ENCODE data around the gene DVL2. TPM values are rescaled to one million over a fixed set of nuclear protein-coding genes. Genes with fewer than 3 reads are reported as not detected.
A peak's percentile ranks its signal among the peaks of the same experiment; 100 is the strongest.
"Not testable (repeated sequence)": the region's sequence is repeated elsewhere in the genome, so short reads cannot be mapped to it uniquely, and the experiment has no call there.

Gene DVL2
- total RNA-seq, 1 donor from 2014 or later, result 34.4 TPM

DNA sequence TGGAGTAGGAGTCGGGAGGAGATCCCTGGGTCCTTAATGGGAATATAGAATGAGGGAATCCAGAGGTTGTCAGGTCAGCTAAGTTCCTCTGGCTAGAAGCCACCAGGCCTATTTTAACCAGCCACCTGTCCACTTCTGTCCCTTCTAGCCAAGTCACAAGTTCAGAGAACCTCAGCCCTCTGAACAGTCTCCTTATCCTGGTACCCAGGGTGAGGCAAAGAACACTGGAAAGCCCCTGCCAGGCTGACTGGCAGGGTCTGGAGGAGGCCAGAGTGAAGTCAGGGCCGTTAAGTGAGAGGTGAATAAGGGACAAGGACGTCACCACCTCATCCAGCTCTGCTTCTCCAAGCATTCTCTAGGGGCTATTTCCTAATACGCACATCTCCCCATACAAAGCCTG, 14.5 kb upstream of the DVL2 start:
- Mint-ChIP-seq H3K9me3 (ENCODE audit: unreplicated experiment) (no peaks in the 10 kb centered on the region), H3K4me3 (ENCODE audit: unreplicated experiment) (peak overlapping the region; percentile 74), H3K4me1 (ENCODE audit: low read depth, unreplicated experiment) (peaks cover 22% of the 10 kb centered on the region), H3K36me3 (ENCODE audit: low read depth, unreplicated experiment) (peaks cover 7% of the 10 kb centered on the region), H3K27ac (ENCODE audit: unreplicated experiment) (no peak overlapping the region), H3K27me3 (ENCODE audit: low read depth, unreplicated experiment) (no peaks in the 10 kb centered on the region)
- FAIRE-seq, result no peak
- H2AFZ ChIP-seq (ENCODE audit: low read depth, low read length), result no peak overlapping the region
- TF ChIP-seq, protein P1, sequence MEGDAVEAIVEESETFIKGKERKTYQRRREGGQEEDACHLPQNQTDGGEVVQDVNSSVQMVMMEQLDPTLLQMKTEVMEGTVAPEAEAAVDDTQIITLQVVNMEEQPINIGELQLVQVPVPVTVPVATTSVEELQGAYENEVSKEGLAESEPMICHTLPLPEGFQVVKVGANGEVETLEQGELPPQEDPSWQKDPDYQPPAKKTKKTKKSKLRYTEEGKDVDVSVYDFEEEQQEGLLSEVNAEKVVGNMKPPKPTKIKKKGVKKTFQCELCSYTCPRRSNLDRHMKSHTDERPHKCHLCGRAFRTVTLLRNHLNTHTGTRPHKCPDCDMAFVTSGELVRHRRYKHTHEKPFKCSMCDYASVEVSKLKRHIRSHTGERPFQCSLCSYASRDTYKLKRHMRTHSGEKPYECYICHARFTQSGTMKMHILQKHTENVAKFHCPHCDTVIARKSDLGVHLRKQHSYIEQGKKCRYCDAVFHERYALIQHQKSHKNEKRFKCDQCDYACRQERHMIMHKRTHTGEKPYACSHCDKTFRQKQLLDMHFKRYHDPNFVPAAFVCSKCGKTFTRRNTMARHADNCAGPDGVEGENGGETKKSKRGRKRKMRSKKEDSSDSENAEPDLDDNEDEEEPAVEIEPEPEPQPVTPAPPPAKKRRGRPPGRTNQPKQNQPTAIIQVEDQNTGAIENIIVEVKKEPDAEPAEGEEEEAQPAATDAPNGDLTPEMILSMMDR (IDR thresholded peaks at IDR 0.05; ENCODE audit: insufficient read depth, low read depth, low read length), result no peak
- TF ChIP-seq EZH2 (IDR thresholded peaks at IDR 0.05; ENCODE audit: insufficient read depth, low read length), result no peak
- H3K27me3 ChIP-seq (ENCODE audit: insufficient read depth, low read length), result no peaks in the 10 kb centered on the region
- peaks cover 72% of the 10 kb centered on the region for H3K79me2 ChIP-seq (ENCODE audit: insufficient read depth, low read length)
- peaks cover 16% of the 10 kb centered on the region for H3K36me3 ChIP-seq (ENCODE audit: insufficient read depth, low read length)
- DNase-seq (ENCODE audit: low read depth), result no peak
- no peaks in the 10 kb centered on the region for H3K9me3 ChIP-seq (ENCODE audit: insufficient read depth, low read depth, low read length)
- H3K4me1 ChIP-seq (ENCODE audit: insufficient read depth, low read length), result peaks cover 15% of the 10 kb centered on the region
- peaks cover 32% of the 10 kb centered on the region for H4K20me1 ChIP-seq (ENCODE audit: insufficient read depth, low read length)
- H3K9ac ChIP-seq (ENCODE audit: low read length), result no peak overlapping the region
- H3K4me2 ChIP-seq (ENCODE audit: low read length), result peak overlapping the region; percentile 27
- no peak overlapping the region for H3K27ac ChIP-seq (ENCODE audit: low read depth, low read length)
- H3K4me3 ChIP-seq (ENCODE audit: insufficient read depth, low read depth, low read length), result no peak overlapping the region

DNA sequence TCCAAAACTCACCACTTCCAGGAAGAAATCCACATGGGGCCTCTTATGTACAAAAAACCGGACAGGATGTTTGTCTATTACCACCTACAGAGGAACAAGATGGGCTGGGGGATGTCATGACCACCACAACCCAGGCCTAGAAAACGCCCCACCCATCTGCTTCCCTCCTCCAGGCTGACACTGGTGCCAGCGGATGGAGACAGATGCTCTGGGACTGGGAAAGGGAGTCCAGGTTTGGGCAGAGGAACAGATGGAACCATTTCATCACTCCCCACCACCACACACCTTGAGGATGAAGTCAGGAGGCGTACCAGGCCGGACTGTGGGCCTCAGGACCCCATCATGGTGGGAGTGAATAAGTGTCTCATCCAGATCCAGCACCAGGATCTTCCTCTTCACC, 12.5 kb upstream of the DVL2 start:
- Histone ChIP-seq H3K79me2 (ENCODE audit: insufficient read depth, low read length) (peaks cover 67% of the 10 kb centered on the region), H3K27ac (ENCODE audit: low read depth, low read length) (no peak overlapping the region), H3K9me3 (ENCODE audit: insufficient read depth, low read depth, low read length) (no peaks in the 10 kb centered on the region), H3K4me1 (ENCODE audit: insufficient read depth, low read length) (peaks cover 10% of the 10 kb centered on the region), H3K4me2 (ENCODE audit: low read length) (no peak overlapping the region), H3K4me3 (ENCODE audit: insufficient read depth, low read depth, low read length) (no peak overlapping the region), H3K9ac (ENCODE audit: low read length) (peak overlapping the region; percentile 12), H2AFZ (ENCODE audit: low read depth, low read length) (no peak overlapping the region), H4K20me1 (ENCODE audit: insufficient read depth, low read length) (peaks cover 32% of the 10 kb centered on the region), H3K36me3 (ENCODE audit: insufficient read depth, low read length) (peaks cover 16% of the 10 kb centered on the region), H3K27me3 (ENCODE audit: insufficient read depth, low read length) (no peaks in the 10 kb centered on the region)
- peak overlapping the region; percentile 45 for H3K4me3 Mint-ChIP-seq (ENCODE audit: unreplicated experiment)
- H3K36me3 Mint-ChIP-seq (ENCODE audit: low read depth, unreplicated experiment), result peaks cover 7% of the 10 kb centered on the region
- TF ChIP-seq, protein P1 (IDR thresholded peaks at IDR 0.05; ENCODE audit: insufficient read depth, low read depth, low read length), result no peak
- peaks cover 18% of the 10 kb centered on the region for H3K4me1 Mint-ChIP-seq (ENCODE audit: low read depth, unreplicated experiment)
- H3K9me3 Mint-ChIP-seq (ENCODE audit: unreplicated experiment), result no peaks in the 10 kb centered on the region
- FAIRE-seq (no peak), DNase-seq (ENCODE audit: low read depth) (no peak)
- H3K27ac Mint-ChIP-seq (ENCODE audit: unreplicated experiment), result no peak overlapping the region
- no peaks in the 10 kb centered on the region for H3K27me3 Mint-ChIP-seq (ENCODE audit: low read depth, unreplicated experiment)

DNA sequence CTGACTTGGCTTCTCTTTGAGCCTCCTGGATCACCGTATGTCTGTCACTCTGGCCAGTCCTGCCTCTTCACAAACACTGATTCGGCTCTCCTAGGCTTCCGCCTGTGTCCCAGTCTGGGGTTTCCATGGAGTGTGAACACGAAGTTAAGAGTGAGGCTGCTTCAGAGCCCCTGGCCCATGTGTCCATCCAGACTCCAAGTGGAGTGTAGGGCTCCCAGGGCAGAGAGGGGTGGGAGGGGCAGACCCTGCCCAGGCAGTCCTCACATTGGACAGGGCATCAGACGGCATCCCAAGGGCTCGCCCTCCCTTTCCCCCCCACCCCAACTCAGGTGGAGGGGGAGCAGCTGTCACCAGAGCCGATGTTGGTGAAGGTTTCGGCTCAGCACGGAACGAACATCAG, 9.5 kb upstream of the DVL2 start:
- peaks cover 67% of the 10 kb centered on the region for H3K79me2 ChIP-seq (ENCODE audit: insufficient read depth, low read length)
- DNase-seq (ENCODE audit: low read depth); H3K4me2 ChIP-seq (ENCODE audit: low read length); H3K9ac ChIP-seq (ENCODE audit: low read length); H3K36me3 Mint-ChIP-seq (ENCODE audit: low read depth, unreplicated experiment); FAIRE-seq; H2AFZ ChIP-seq (ENCODE audit: low read depth, low read length); H3K9me3 Mint-ChIP-seq (ENCODE audit: unreplicated experiment); H3K9me3 ChIP-seq (ENCODE audit: insufficient read depth, low read depth, low read length); H3K4me3 ChIP-seq (ENCODE audit: insufficient read depth, low read depth, low read length); H3K27me3 Mint-ChIP-seq (ENCODE audit: low read depth, unreplicated experiment); H3K27ac ChIP-seq (ENCODE audit: low read depth, low read length); H3K27me3 ChIP-seq (ENCODE audit: insufficient read depth, low read length); H3K27ac Mint-ChIP-seq (ENCODE audit: unreplicated experiment): not testable (repeated sequence)
- Mint-ChIP-seq H3K4me3 (ENCODE audit: unreplicated experiment) (peak overlapping the region; percentile 94), H3K4me1 (ENCODE audit: low read depth, unreplicated experiment) (peaks cover 17% of the 10 kb centered on the region)
- H3K36me3 ChIP-seq (ENCODE audit: insufficient read depth, low read length), result peaks cover 26% of the 10 kb centered on the region
- H4K20me1 ChIP-seq (ENCODE audit: insufficient read depth, low read length), result peaks cover 20% of the 10 kb centered on the region
- peaks cover 18% of the 10 kb centered on the region for H3K4me1 ChIP-seq (ENCODE audit: insufficient read depth, low read length)

All from astrocyte (in vitro differentiated cells and primary cell).